ENCODE data around the gene C19orf12.

DNA sequence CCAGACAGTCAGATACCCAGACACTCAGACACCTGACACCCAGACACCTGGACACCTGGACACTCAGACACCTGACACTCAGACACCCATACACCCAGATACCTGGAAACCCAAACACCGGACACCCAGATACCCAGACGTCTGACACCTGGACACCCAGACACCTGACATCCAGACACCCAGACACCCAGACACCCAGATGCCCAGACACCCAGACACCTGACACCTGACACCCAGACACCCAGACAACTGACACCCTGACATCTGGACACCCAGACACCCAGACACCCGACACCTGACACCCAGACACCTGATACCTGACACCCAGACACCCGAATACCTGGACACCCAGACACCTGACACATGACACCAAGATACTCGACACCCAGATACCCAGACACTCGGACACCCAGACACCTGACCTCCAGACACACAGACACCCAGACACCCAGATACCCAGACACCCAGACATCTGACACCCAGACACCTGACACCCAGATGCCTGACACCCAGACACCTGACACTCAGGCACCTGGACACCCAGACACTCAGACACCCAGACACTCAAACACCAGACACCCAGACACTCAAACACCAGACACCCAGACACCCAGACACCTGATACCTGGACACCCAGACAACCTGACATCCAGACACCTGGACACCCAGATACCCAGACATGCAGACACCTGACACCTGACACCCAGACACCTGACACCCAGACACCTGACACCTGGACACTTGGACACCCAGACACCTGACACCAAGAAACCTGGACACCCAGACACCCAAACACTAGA lies 19.1 kb downstream of the C19orf12 start:
- no peak for TF ChIP-seq CTCF (IDR thresholded peaks at IDR 0.05)
- no peak for TF ChIP-seq RELA (CRISPR knock-in tag; IDR thresholded peaks at IDR 0.05; ENCODE audit: borderline replicate concordance)
- no peak for TF ChIP-seq FOXK1 (CRISPR knock-in tag; IDR thresholded peaks at IDR 0.05)
